ENCODE measurements around the gene PRR7.

Gene PRR7

GRCh38 chr5:177435847-177436536 is 10.6 kb upstream of the PRR7 start:
- DNase-seq (ENCODE audit: low read depth in 2 of 2): no peak

- DNase-seq (ENCODE audit: low read depth in 2 of 2): no peak
These were observed 9.0 kb upstream of the PRR7 start for GRCh38 chr5:177437623-177438022.

GRCh38 chr5:177438468-177438867 is 8.1 kb upstream of the PRR7 start:
- no peak for DNase-seq (ENCODE audit: low read depth in 2 of 2)

- no peak for DNase-seq (ENCODE audit: low read depth in 2 of 2)
These were observed 7.0 kb upstream of the PRR7 start for GRCh38 chr5:177439518-177440053.

- no peak for DNase-seq (ENCODE audit: low read depth in 2 of 2)
These were observed 6.2 kb upstream of the PRR7 start for GRCh38 chr5:177440211-177440989.

- DNase-seq (ENCODE audit: low read depth in 2 of 2): no peak
These were observed 5.4 kb upstream of the PRR7 start for GRCh38 chr5:177440990-177441780.

- no peak for DNase-seq (ENCODE audit: low read depth in 2 of 2)
These were observed 4.4 kb upstream of the PRR7 start for GRCh38 chr5:177442066-177442826.

- DNase-seq (ENCODE audit: low read depth in 2 of 2): no peak
These were observed 3.2 kb upstream of the PRR7 start for GRCh38 chr5:177443144-177443983.

- DNase-seq (ENCODE audit: low read depth in 2 of 2): no peak
These were observed 2.2 kb upstream of the PRR7 start for GRCh38 chr5:177444106-177445051.

GRCh38 chr5:177445052-177445916 is 1.3 kb upstream of the PRR7 start:
- DNase-seq (ENCODE audit: low read depth in 2 of 2): no peak

GRCh38 chr5:177445917-177446199 is 756 bp upstream of the PRR7 start:
- no peak for DNase-seq (ENCODE audit: low read depth in 2 of 2)

GRCh38 chr5:177447066-177447610 is 524 bp downstream of the PRR7 start:
- no peak for DNase-seq (ENCODE audit: low read depth in 2 of 2)

- DNase-seq (ENCODE audit: low read depth in 2 of 2): no peak
These were observed 1.1 kb downstream of the PRR7 start for GRCh38 chr5:177447611-177448243.

GRCh38 chr5:177448244-177448950 is 1.8 kb downstream of the PRR7 start:
- DNase-seq (ENCODE audit: low read depth in 2 of 2): no peak

GRCh38 chr5:177449140-177450061 is 2.8 kb downstream of the PRR7 start:
- no peak for DNase-seq (ENCODE audit: low read depth in 2 of 2)
